H1 (cell line): Measurements from ENCODE around the gene OR10AD1. TPM values are rescaled to one million over a fixed set of nuclear protein-coding genes. Genes with fewer than 3 reads are reported as not detected.

ENCODE experiments used
- CTCF ChIA-PET: fragments of 300-600 bp; sonication (Branson Sonifier 250); formaldehyde crosslinking; loops from one replicate; lab custom pipeline; 2021; ENCODE audit not compliant: partially characterized antibody; lab: Charles Lee
- POLR2A ChIA-PET: fragments of 300-600 bp; sonication (Branson Sonifier 250); formaldehyde crosslinking; loops from one replicate; lab custom pipeline; 2021; ENCODE audit warnings: inconsistent platforms; ENCODE audit not compliant: partially characterized antibody; lab: Charles Lee
- DNase-seq, 2 experiments: peaks; one replicate each; pipeline versions ENCODE4 v3.0.0 to v3.0.0-alpha.2; 2010 to 2022; ENCODE audit warnings: low spot score in 2 of 2, low read depth in 1 of 2, mixed read lengths in 1 of 2
- FAIRE-seq: peaks from 2 replicates; lab custom pipeline; 2011; peaks lifted over from hg19 to GRCh38; lab: Jason Lieb, UNC
- H2AFZ ChIP-seq: 2 replicates; pipeline ENCODE4 v1.8.1; 2012; ENCODE audit warnings: low read length, inconsistent platforms
- H2AK5ac ChIP-seq: 2 replicates; pipeline ENCODE4 v1.6.1; 2013; ENCODE audit warnings: low read depth, low read length
- H2BK120ac ChIP-seq: replicated peaks from 2 replicates; pipeline ENCODE3; 2013; ENCODE audit warnings: low read depth, low read length, inconsistent platforms
- H2BK12ac ChIP-seq: 2 replicates; pipeline ENCODE4 v1.6.1; 2013; ENCODE audit warnings: low read depth, low read length
- H2BK15ac ChIP-seq: 2 replicates; pipeline ENCODE4 v1.6.1; 2013; ENCODE audit warnings: low read length
- H2BK20ac ChIP-seq: 2 replicates; pipeline ENCODE4 v1.6.1; 2013; ENCODE audit warnings: low read length
- H2BK5ac ChIP-seq: 2 replicates; pipeline ENCODE4 v1.6.1; 2013; ENCODE audit warnings: low read depth, low read length
- H3K14ac ChIP-seq: 2 replicates; pipeline ENCODE4 v1.6.1; 2013; ENCODE audit warnings: inconsistent platforms; ENCODE audit not compliant: insufficient read length
- H3K18ac ChIP-seq: 2 replicates; pipeline ENCODE4 v1.6.1; 2013; ENCODE audit warnings: low read length; ENCODE audit errors: extremely low read depth
- H3K23ac ChIP-seq: 2 replicates; pipeline ENCODE4 v1.6.1; 2013; ENCODE audit warnings: inconsistent platforms; ENCODE audit not compliant: insufficient read length
- H3K23me2 ChIP-seq: 2 replicates; pipeline ENCODE4 v1.6.1; 2013; ENCODE audit warnings: low read depth, low read length
- H3K27ac ChIP-seq: 2 replicates; pipeline ENCODE4 v1.6.1; 2011; ENCODE audit warnings: low read depth, low read length, inconsistent platforms
- H3K27me3 ChIP-seq, 4 experiments: replicated peaks in 1 of 4; 1 replicate in 1 of 4; 2 replicates in 3 of 4; pipeline versions ENCODE4 v1.6.1 to v1.8.1; 2011 to 2013; ENCODE audit warnings: low read length in 3 of 4, mild to moderate bottlenecking in 3 of 4, inconsistent platforms in 2 of 4, mixed read lengths in 2 of 4, moderate library complexity in 1 of 4; ENCODE audit not compliant: control insufficient read depth in 3 of 4, insufficient read depth in 3 of 4; ENCODE audit errors: extremely low read depth in 1 of 4
- H3K36me3 ChIP-seq, 4 experiments: 2 replicates each; pipeline versions ENCODE4 v1.6.1 to v1.8.1; 2011 to 2013; ENCODE audit warnings: mild to moderate bottlenecking in 4 of 4, low read length in 3 of 4, moderate library complexity in 2 of 4, control low read depth in 1 of 4, inconsistent platforms in 1 of 4; ENCODE audit not compliant: insufficient read depth in 4 of 4, control insufficient read depth in 2 of 4
- H3K4ac ChIP-seq: replicated peaks from 2 replicates; pipeline ENCODE3; 2013; ENCODE audit warnings: low read length, low read depth, mixed read lengths, inconsistent platforms; ENCODE audit not compliant: insufficient read length
- H3K4me1 ChIP-seq, 4 experiments: replicated peaks in 1 of 4; 1 replicate in 1 of 4; 2 replicates in 3 of 4; pipeline versions ENCODE4 v1.6.1 to v1.8.1; 2011 to 2013; ENCODE audit warnings: low read length in 3 of 4, inconsistent platforms in 2 of 4, mixed read lengths in 1 of 4; ENCODE audit not compliant: insufficient read depth in 4 of 4, control insufficient read depth in 3 of 4
- H3K4me2 ChIP-seq, 2 experiments: 2 replicates each; pipeline versions ENCODE4 v1.6.1 to v1.8.1; 2011 to 2013; ENCODE audit warnings: low read depth in 2 of 2, low read length in 2 of 2, control low read depth in 1 of 2, inconsistent platforms in 1 of 2, mild to moderate bottlenecking in 1 of 2; ENCODE audit not compliant: insufficient read depth in 1 of 2
- H3K4me3 ChIP-seq, 4 experiments: fragments of 200-600, 300-600 bp in 1 of 4; sonication (generic), shearing (Covaris generic), sonication (Bioruptor Twin) in 1 of 4; 2 replicates each; pipeline versions ENCODE4 v1.5.1 to v1.8.1; 2011 to 2016; ENCODE audit warnings: low read length in 4 of 4, low read depth in 3 of 4, control low read depth in 2 of 4, inconsistent platforms in 2 of 4, mild to moderate bottlenecking in 2 of 4, mixed read lengths in 1 of 4, moderate library complexity in 1 of 4; ENCODE audit not compliant: insufficient read depth in 2 of 4; ENCODE audit errors: extremely low read depth in 1 of 4
- H3K56ac ChIP-seq: replicated peaks from 2 replicates; pipeline ENCODE3; 2013; ENCODE audit warnings: low read depth, mild to moderate bottlenecking, mixed read lengths, low read length, inconsistent platforms; ENCODE audit not compliant: insufficient read length
- H3K79me1 ChIP-seq: 2 replicates; pipeline ENCODE4 v1.6.1; 2013; ENCODE audit warnings: low read depth, low read length, control low read depth
- H3K79me2 ChIP-seq, 2 experiments: 2 replicates each; pipeline versions ENCODE4 v1.6.1 to v1.8.1; 2012 to 2013; ENCODE audit warnings: low read length in 2 of 2, mild to moderate bottlenecking in 2 of 2, inconsistent platforms in 1 of 2; ENCODE audit not compliant: insufficient read depth in 2 of 2, control insufficient read depth in 1 of 2
- H3K9ac ChIP-seq, 4 experiments: replicated peaks in 1 of 4; 1 replicate in 1 of 4; 2 replicates in 3 of 4; pipeline versions ENCODE4 v1.6.1 to v1.8.1; 2011 to 2013; ENCODE audit warnings: low read depth in 3 of 4, low read length in 3 of 4, control low read depth in 2 of 4, mild to moderate bottlenecking in 2 of 4, moderate library complexity in 2 of 4, inconsistent platforms in 1 of 4; ENCODE audit errors: extremely low read depth in 1 of 4
- H3K9me3 ChIP-seq, 2 experiments: 2 replicates each; pipeline versions ENCODE4 v1.6.1 to v1.8.1; 2012 to 2013; ENCODE audit warnings: mild to moderate bottlenecking in 2 of 2, moderate library complexity in 2 of 2, control low read depth in 1 of 2, inconsistent platforms in 1 of 2, low read depth in 1 of 2, low read length in 1 of 2, mixed read lengths in 1 of 2; ENCODE audit not compliant: insufficient read depth in 2 of 2
- H4K20me1 ChIP-seq, 2 experiments: replicated peaks in 1 of 2; 2 replicates each; pipeline versions ENCODE3 to v1.8.1; 2011 to 2013; ENCODE audit warnings: inconsistent platforms in 2 of 2, low read length in 2 of 2, mild to moderate bottlenecking in 1 of 2; ENCODE audit not compliant: insufficient read depth in 2 of 2, control insufficient read depth in 1 of 2
- H4K5ac ChIP-seq: 2 replicates; pipeline ENCODE4 v1.6.1; 2013; ENCODE audit warnings: low read length, low read depth, mixed read lengths, inconsistent platforms; ENCODE audit not compliant: insufficient read length
- H4K8ac ChIP-seq: 2 replicates; pipeline ENCODE4 v1.8.0; 2013; ENCODE audit warnings: mild to moderate bottlenecking, moderate library complexity, low read length, inconsistent platforms; ENCODE audit not compliant: insufficient read depth; ENCODE audit errors: extremely low read depth
- H4K91ac ChIP-seq: replicated peaks from 2 replicates; pipeline ENCODE3; 2013; ENCODE audit warnings: low read length, mixed read lengths, inconsistent platforms; ENCODE audit not compliant: insufficient read length
- WGBS, 2 experiments: shearing (Covaris generic) in 1 of 2; methylation state at CpG; one replicate each; pipeline versions ENCODE4 v1.1.6 to v1.1.7; 2013 to 2015; ENCODE audit warnings: low lambda C conversion rate in 2 of 2, mixed read lengths in 2 of 2, inconsistent platforms in 1 of 2, low coverage in 1 of 2, missing lambda C conversion rate in 1 of 2; ENCODE audit not compliant: insufficient replicate concordance in 2 of 2, insufficient coverage in 1 of 2, insufficient read length in 1 of 2; ENCODE audit errors: extremely low coverage in 1 of 2, missing lambda C conversion rate in 1 of 2; 5-methylcytosine and 5-hydroxymethylcytosine counted together
- polyA plus RNA-seq, 7 experiments: library from polyadenylated mRNA; depleted of rRNA in 3 of 7; stranded (reverse) in 5 of 7; unstranded in 2 of 7; fragments of >200 nt in 5 of 7; fragments of 200-250 nt in 2 of 7; gene quantifications; 1 replicate in 5 of 7; 2 replicates in 1 of 7; 4 replicates in 1 of 7; pipeline versions ENCODE4 v1.2.1 to v1.2.3, GENCODE V29; 2011 to 2013; ENCODE audit warnings: missing spikeins in 2 of 7, mixed read lengths in 2 of 7
- total RNA-seq: library from RNA; stranded (reverse); fragmentation: NEBNext Ultra II Directional; extraction: Animal tissue kit (Norgen Biotek cat#: 25700); gene quantifications from 2 replicates; pipeline ENCODE4 v1.2.1, GENCODE V29; 2021

OR10AD1 gene
- total and polyA plus RNA-seq, 2 of the 8 experiments (the other 6 are each of a cell fraction or from before 2014, with no cell fraction given) = not detected

GRCh38 chr12:48183091-48183875 lies 19.8 kb downstream of the OR10AD1 start, which contains the start of gene CCDC184:
TSS of gene CCDC184 (plus strand) at chr12:48183644. CDS start at chr12:48184123, 479 bp downstream.
- Histone ChIP-seq H2AK5ac (no peak within 1 kb of the TSS), H3K18ac (no peak within 1 kb of the TSS; the same call in 1 of the 2 replicates), H3K9me3 (no peaks in the 10 kb centered on the region; a peak in 1 of 4 replicates), H2AFZ (peak within 1 kb of the TSS; percentile 96; the same call in 1 of the 2 replicates), H3K4me3 (peak within 1 kb of the TSS; percentile 35 to 80 (median 72)), H3K4me2 (peak within 1 kb of the TSS; percentile 94 to 97), H2BK5ac (no peak within 1 kb of the TSS), H4K8ac (peak within 1 kb of the TSS; percentile 91), H3K4me1 (peaks cover 6 to 20% (median 11%) of the 10 kb centered on the region in 4 experiments; a peak in 6 of 7 replicates), H3K14ac (no peak within 1 kb of the TSS), H2BK15ac (no peak within 1 kb of the TSS), H3K79me1 (no peaks in the 10 kb centered on the region), H3K79me2 (no peaks in the 10 kb centered on the region), H4K91ac (no peak within 1 kb of the TSS), H2BK20ac (no peak within 1 kb of the TSS), H3K23ac (no peak within 1 kb of the TSS), H3K36me3 (no peaks in the 10 kb centered on the region), H3K27me3 (peaks cover 8 to 39% (median 25%) of the 10 kb centered on the region in 4 experiments), H2BK12ac (peak within 1 kb of the TSS; percentile 30; the same call in 1 of the 2 replicates), H3K56ac (no peak within 1 kb of the TSS), H4K20me1 (no peaks in the 10 kb centered on the region), H3K27ac (0 out of 2 replicates have a peak within 1 kb of the TSS, but pooled peaks have one; percentile 31), H3K4ac (no peak within 1 kb of the TSS), H3K23me2 (peaks cover 14% of the 10 kb centered on the region; the same call in 1 of the 2 replicates), H4K5ac (no peak within 1 kb of the TSS), H3K9ac (peak within 1 kb of the TSS in 2 of 4 experiments; percentile 13 to 20; a peak in 3 of 7 replicates), H2BK120ac (no peak within 1 kb of the TSS)
- WGBS, 2 experiments = 2% methylated on average over 56 of the region's 61 CpGs; no CpG with 5 or more reads in 1 of the 2 experiments
- FAIRE-seq (no peak), DNase-seq (peak in 1 of 2 experiments; percentile 83)
- ChIA-PET CTCF (interaction anchor here (0.8 to 1.3 kb wide), 15 partner anchors 9 to 441 kb away, joined by 3 to 14 read pairs (median 4); partner anchors contain the start of genes ASB8 and PFKM), POLR2A (interaction anchor here (0.6 to 1.6 kb wide), 6 partner anchors 10 to 256 kb away, joined by 3 to 8 read pairs (median 4); partner anchors contain the start of gene ASB8)
